Suprapubic skin (tissue), 3 donors: ENCODE data around the gene FAM222A.

Experiments used
- POLR2AphosphoS5 ChIP-seq, 3 donors: sonication (generic); formaldehyde crosslinking; IDR thresholded peaks; one replicate each; pipeline ENCODE4 v1.6.1; 2017; ENCODE audit warnings: antibody characterized with exemption in 3 of 3
- TF ChIP-seq, protein P1 (sequence below), 2 donors: fragments of 200-600 bp in 1 of 2; fragments of 450-650 bp in 1 of 2; sonication (generic) in 1 of 2; IDR thresholded peaks; one replicate each; pipeline ENCODE4 v1.5.1; 2016 to 2019; ENCODE audit warnings: antibody characterized with exemption in 2 of 2, mild to moderate bottlenecking in 1 of 2, moderate library complexity in 1 of 2

DNA sequence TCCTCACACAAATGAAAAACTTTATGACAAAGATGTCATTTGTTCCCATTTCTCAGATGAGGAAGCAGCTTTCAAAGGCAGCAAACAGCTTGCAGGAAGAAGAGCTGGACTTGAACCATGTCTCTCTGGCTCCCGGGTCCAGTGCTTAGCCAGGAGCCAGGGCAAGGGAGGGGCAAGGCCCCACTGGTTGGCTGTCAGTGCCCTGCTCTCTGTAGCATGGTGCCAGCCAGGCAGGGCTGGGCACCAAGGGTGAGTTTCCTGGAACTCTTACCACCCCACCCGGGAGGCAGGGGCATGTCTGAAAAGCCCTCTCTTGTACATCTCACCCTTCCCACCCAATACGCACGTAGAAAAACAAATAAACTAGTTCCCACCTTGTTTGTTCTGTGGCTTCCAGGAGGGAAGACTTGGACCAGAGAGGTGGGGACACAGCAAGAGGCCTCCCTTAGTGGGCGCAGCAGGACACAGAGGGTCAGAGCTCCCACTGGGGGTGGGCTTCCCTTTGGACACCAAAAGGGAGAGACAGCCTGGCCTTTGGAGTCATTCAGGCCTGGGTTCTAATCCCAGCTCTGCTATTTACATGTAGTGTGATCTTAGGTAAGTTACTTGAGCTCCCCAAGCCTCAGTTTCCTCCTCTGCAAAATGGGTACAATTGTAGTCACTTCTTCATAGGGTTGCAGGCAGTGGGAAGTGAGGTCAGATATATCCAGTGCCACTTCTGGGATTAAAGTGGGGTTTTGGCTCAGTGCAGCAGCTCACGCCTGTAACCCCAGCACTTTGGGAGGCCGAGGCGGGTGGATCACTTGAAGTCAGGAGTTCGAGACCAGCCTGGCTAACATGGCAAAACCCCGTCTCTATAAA lies 102.4 kb downstream of the FAM222A start:
- no peak for TF ChIP-seq POLR2AphosphoS5 (IDR thresholded peaks at IDR 0.05)
- TF ChIP-seq, protein P1, sequence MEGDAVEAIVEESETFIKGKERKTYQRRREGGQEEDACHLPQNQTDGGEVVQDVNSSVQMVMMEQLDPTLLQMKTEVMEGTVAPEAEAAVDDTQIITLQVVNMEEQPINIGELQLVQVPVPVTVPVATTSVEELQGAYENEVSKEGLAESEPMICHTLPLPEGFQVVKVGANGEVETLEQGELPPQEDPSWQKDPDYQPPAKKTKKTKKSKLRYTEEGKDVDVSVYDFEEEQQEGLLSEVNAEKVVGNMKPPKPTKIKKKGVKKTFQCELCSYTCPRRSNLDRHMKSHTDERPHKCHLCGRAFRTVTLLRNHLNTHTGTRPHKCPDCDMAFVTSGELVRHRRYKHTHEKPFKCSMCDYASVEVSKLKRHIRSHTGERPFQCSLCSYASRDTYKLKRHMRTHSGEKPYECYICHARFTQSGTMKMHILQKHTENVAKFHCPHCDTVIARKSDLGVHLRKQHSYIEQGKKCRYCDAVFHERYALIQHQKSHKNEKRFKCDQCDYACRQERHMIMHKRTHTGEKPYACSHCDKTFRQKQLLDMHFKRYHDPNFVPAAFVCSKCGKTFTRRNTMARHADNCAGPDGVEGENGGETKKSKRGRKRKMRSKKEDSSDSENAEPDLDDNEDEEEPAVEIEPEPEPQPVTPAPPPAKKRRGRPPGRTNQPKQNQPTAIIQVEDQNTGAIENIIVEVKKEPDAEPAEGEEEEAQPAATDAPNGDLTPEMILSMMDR (IDR thresholded peaks at IDR 0.05), result no peak
